ENCODE results near the gene TFRC.
"Not testable (repeated sequence)": the region's sequence is repeated elsewhere in the genome, so short reads cannot be mapped to it uniquely, and the experiment has no call there.

Gene TFRC

DNA sequence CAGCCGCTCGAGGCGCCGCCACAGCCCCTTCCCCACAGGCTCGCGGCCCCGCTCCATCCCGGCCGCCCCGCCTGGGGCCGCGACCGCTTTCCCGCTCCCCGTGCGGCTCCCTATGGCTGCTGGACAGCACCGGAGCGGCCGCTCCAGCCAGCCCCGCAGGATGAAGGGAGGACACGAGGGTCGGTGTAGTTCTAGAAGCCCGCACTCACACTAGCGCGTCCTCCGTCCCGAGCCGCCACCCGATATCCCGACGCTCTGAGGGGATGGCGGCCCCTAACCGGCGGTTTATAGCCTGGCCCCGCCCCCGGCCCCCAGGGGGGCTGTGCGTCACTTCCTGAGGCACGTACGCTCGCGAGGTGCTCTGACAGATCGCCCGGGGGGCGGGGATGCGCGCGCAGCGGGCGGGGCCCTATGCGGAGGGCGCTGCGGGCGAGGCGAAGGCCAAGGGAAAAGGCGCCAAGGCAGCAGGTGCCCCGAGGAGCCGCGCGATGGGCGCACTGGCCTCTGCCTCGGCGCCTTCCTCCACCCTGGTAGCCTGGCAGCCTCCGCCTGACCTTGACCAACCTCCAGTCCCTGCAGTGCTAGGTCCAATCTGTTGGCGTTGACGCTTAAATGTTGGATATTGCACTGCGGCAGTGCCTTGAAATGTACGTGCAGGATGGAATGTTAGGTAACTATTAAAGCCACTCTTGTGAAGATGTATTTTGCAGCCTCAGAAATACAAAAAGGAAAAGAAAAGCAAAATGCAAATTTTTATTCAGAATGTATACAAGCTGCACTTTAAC is at the start of gene TFRC:
TSS of gene TFRC (minus strand) at position 257 of the 785 bp plus-strand sequence. CDS start 4,991 bp downstream, outside the sequence.
- DNase-seq = peak; percentile 100

DNA sequence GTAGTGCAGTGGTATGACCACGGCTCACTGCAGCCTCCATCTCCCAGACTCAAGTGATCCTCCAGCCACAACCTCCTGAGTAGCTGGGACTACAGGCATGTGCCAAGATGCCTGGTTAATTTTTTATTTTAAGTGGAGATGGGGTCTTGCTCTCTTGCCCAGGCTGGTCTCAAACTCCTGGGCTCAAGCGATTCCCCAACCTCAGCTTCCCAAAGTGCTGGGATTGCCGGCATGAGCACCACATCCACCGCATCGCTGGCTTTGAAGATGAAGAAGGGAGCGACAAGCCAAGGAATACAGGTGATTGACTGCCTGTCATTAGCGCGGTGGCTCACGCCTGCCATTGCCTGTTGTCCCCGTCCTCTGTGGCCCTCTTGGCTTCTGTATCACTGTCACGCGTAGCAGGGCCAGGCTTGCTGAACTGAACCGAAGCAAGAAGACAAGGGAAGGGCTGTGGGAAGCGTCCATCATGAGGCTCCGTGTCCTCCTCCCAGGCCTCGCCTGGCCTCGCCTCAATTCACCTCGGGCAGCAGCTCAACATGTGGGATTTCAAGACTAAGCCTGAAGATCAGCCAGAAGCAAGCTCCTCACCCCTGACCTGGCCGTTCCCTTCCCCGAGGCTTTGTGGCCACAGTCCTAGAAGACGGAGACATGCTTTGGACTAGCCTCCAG is 46.4 kb upstream of the TFRC start:
- DNase-seq = no peak

DNA sequence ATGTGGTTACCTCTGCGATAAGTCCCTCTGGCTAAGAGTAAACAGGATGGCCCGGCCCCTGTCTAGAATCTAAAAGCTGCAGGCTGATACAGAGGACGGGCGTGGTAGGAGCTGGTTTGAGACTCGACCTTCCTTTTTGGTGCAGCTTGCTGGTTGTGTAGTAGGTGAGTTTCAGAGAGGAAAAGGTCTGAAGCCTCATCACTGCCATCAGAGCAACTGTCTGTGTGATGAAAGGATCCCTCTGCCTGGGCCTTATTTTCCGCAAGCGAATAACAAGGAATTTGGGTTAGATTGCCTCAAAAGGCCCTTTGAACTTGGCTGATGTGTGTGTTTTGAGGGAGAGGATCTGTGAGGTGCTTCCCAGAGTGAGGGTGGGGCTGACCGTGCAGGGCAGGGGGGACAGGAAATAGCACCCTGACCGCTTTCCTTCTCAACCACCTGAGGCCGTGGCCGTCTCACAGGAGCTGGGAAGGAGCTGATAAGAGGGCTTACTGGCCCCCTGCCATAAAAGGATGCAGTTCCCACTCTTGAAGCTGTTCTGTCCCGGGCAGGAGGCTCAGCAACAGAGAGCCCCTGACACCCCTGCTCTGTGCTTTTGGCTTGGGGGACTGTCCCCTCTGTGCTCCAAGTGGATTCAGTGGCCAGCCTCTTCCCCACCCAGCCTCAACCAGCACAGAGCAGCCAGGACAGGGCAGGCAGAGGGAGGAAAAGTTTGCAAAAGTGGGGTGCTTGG is 45.6 kb upstream of the TFRC start:
- no peak for DNase-seq

DNA sequence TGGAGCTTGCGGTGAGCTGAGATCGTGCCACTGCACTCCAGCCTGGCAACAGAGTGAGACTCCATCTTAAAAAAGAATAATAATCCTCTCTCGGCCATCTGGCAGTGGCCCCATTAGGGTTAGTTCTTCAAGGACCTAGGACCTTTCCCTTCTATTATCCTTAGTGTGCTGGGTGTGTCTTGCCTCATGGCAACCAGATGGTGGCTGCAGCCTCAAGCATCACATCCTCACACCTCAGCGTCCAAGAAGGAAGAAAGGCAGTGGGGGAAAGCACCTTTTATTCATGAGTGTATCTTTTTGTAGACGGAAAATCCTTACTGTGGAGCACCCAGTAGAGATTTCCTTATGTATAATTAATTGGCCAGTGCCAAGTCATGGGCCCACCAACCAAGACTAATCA is 42.7 kb upstream of the TFRC start:
- DNase-seq = no peak

DNA sequence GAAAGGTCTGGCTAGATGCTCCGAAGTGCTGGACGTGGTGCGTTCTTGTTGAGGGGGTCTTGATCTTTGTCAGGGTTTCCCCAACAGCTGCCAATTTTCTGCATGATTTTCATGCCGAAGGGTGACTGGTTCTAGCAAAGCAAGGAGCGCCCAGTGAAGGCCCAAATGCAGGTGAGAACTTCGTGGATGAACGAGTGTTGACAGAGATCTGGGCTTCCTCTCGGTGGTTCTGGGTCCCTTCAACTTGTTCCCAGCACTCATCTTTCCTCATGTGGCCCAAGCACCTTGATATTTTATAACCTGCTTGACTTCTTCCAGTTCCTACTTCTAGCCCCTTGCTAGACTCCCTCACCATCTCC is 40.8 kb upstream of the TFRC start:
- DNase-seq = no peak

DNA sequence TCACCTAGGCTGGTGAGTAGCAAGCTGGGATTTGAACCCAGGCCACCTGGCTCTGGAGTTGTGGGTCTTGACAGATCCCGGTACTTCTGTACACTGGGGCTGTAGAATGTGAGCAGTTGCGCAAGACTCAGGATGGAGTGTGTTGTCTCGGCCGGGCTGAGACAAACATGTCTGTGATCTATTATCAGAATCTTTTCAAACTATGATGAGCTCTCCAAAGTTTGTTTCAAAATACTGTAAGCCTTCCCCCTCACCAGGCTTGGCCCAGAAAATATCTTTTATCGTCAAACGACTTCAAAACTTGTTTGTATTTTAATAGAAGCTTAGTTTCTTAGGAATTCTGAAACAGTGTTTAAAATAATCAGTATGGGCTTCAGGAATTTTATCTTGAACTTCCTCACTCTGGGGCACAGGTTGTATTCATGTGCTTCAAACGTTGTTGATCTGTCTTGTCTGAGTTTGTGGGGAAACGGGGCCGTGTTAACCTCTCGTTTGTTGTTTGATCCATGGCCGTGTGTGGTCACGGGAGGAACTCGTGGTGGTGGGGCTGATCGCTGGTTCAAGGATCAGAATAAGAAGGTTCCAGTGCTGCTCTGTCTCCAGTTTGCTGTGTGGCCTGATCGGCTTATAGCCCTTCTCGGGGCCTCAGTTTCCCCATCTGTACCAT is 40.3 kb upstream of the TFRC start:
- no peak for DNase-seq

DNA sequence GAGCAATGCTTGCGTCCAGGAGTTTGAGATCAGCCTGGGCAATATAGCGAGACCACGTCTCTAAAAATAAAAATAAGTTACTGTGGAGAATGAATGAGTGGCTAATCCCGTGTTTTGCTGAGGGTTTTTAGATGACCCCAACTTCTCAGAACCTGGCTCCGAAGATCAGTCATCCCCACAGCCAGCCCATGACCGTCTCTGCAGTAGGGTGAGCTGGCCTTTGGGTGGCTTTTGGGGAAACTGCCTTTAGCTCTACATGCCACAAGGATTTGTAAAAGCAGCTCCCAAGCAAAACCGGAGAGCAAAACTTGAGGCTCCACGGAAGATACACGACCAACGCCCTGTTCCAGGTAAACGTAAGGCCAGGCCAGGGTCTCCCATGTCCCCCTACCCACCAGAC is 39.2 kb upstream of the TFRC start:
- DNase-seq = no peak

DNA sequence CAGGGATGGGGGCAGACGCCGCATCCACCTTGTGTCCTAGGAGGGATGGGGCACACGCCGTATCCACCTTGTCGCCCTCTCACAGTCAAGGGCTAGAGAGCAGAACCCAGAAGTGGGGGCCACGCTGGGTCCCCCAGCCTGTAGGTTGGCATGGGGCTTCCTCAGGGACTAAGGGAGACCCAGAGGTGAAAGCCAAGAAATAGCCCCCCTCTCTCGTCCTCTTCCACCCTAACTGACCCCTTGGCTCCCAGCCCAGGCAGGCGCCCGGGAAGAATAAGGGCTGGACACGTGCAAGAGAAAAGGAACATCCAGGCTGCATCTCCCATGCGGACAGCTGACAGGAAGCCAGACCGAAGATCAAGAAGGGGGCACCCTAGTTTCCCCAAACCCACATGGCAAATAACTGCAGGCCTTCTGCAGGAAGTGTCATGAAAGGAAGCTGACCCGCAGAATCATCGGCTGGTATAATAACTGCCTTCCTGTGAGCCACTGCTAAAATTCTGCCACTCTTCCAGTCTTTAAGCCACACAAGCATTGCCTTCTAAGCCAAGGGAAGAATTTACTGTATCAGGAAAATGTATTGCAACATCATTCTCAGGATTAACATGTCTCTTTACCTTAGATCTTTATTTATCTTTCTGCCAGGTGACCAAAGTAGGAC is 38.5 kb upstream of the TFRC start:
- DNase-seq = no peak

- no peak for DNase-seq
These were observed 35.9 kb upstream of the TFRC start for GRCh38 chr3:196117809-196118208.

GRCh38 chr3:196115678-196116083 is 33.8 kb upstream of the TFRC start:
- DNase-seq = no peak

DNA sequence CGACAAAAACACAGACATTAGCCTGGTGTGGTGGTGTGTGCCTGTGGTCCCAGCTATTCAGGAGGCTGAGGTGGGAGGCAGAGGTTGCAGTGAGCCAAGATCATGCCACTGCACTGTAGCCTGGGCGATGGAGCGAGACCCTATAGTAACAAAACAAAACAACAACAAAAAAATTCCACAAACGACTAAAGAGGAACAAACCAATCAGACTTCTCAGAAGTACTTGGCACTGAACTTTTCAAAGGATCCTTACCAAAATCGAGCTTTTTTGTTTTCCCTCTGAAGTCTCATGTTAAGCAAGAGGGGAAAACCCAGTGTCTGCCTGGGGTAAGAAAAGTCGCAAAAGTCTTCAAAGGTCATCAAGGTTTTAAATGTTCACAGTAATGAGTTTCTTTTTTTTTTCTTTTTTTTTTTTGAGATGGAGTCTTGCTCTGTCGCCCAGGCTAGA is 30.1 kb upstream of the TFRC start:
- no peak for DNase-seq

GRCh38 chr3:196108075-196108743 is 26.3 kb upstream of the TFRC start:
- DNase-seq = no peak

GRCh38 chr3:196104707-196105106 is 22.8 kb upstream of the TFRC start:
- not testable (repeated sequence) for DNase-seq

GRCh38 chr3:196098365-196098980 is 16.6 kb upstream of the TFRC start:
- DNase-seq = not testable (repeated sequence)

GRCh38 chr3:196097373-196098154 is 15.7 kb upstream of the TFRC start:
- DNase-seq = no peak

DNA sequence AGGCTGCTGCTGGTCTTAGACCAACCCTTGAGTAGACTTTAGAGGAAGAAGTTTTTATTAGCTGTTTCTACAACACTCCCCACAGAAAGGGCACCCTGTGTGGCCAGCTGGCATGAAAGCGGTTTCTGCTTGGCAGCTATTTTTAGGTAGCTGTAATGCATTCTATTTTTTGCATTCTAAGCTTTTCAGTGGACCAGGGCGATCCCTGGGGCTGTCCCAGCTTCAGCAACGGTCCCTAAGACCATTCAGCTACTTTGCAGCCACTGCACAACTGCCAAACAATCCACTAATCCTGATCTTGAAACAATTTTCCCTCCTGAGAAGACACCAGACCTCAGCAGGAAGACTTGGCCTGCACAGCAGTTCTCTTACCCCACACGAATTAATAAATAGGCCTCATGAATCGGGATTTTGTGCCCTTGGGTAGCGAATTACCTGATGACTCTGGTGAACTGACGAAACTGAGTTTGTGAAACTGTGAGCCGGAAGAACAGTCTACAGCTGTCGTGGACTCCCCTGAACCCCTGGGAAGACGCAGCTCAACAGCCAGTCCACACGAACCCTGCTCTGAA is 14.6 kb upstream of the TFRC start:
- no peak for DNase-seq

DNA sequence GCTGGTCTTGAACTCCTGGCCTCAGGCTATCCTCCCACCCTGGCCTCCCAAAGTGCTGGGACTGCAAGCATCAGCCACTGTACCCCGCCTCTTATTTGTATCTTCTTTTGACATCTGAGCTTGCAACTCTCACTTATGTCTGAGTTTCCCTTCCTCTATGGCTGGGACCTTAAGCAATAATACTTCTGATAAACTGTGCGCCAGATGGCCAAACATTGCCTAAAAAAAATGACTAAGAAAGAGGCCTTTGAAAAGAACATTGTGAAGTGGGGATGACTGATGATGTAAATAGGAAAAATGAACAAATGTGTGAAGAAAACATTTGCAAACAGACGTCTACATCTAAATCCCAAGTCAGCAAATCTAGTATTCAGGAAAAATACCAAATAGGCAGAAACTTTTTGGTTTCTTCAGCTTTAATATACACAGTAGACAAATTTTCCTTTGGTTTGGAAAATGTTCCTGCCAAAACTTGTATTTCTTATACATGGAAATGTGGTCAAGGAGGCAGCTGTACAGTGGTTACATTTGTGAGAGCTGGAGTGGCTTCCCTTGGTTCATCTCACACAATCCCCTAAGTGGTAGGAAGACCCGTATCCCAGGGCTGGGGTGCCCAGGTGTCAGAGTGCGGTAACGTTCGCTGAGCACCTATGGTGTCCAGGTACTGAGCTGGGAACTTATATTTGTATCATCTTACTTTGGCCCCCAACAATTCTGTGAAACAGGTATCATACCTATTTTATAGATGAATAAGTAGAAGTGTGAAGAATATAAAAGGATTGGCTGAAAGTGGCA is 11.6 kb upstream of the TFRC start:
- DNase-seq = no peak

DNA sequence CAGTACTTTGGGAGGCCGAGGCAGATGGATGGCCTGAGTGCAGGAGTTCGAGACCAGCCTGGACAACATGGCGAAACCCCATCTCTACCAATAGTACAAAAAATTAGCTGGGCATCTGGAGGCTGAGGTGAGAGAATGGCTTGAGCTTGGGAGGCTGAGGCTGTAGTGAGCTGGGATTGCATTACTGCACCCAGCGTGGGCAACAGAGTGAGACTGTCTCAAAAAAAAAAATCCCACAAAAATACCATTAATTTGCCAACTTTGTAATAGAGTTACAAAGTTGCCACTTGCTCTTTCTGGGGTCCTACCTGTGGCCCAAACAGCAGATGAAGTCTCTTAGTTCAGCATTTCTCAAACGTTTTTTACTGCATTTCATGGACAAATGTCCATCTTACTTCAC is 6.0 kb upstream of the TFRC start:
- DNase-seq = no peak

- DNase-seq = peak; percentile 5
These were observed 705 bp upstream of the TFRC start for GRCh38 chr3:196082619-196082971.
